Measurements from ENCODE around the gene SIRPB2. TPM values are rescaled to one million over a fixed set of nuclear protein-coding genes. Genes with fewer than 3 reads are reported as not detected.

The SIRPB2 gene
- total and polyA plus RNA-seq, 2 of the 8 experiments (the other 6 are each of a cell fraction or from before 2014, with no cell fraction given) = 0.28 TPM; not detected in 1

GRCh38 chr20:1526310-1526709, 35.1 kb upstream of the SIRPB2 start (continued):
- no peak for TF ChIP-seq RAD21 (IDR thresholded peaks at IDR 0.05 in 1 of 2, conservative IDR thresholded peaks at IDR 0.05 in 1 of 2; ENCODE audit: low read depth in 2 of 2, low read length in 2 of 2)

Measured in H1 (cell line).